GM19438 (cell line): Measurements from ENCODE around the gene C20orf173.

ENCODE experiments used
- ATAC-seq: cut with Tn5 transposase; IDR thresholded peaks from one replicate; pipeline ENCODE4 v1.9.1; 2021; ENCODE audit warnings: low read depth; ENCODE audit not compliant: unreplicated experiment

The C20orf173 gene

GRCh38 chr20:35510951-35511735, 18.3 kb downstream of the C20orf173 start:
- ATAC-seq, result no peak

GRCh38 chr20:35508493-35509218, 20.8 kb downstream of the C20orf173 start:
- ATAC-seq, result no peak

- ATAC-seq, result no peak
These were observed 22.4 kb downstream of the C20orf173 start for GRCh38 chr20:35506872-35507638.

GRCh38 chr20:35506179-35506578, 23.3 kb downstream of the C20orf173 start:
- ATAC-seq, result no peak

GRCh38 chr20:35504751-35505150, 24.7 kb downstream of the C20orf173 start:
- no peak for ATAC-seq

- ATAC-seq, result no peak
These were observed 25.5 kb downstream of the C20orf173 start for GRCh38 chr20:35503841-35504561.

GRCh38 chr20:35503281-35503680, 26.2 kb downstream of the C20orf173 start:
- no peak for ATAC-seq

- peak; percentile 72 for ATAC-seq
These were observed 27.1 kb downstream of the C20orf173 start for GRCh38 chr20:35502352-35502751.

- no peak for ATAC-seq
These were observed 30.2 kb downstream of the C20orf173 start for GRCh38 chr20:35499271-35499670.

GRCh38 chr20:35497780-35498189, 31.7 kb downstream of the C20orf173 start:
- no peak for ATAC-seq

- ATAC-seq, result no peak
These were observed 32.1 kb downstream of the C20orf173 start for GRCh38 chr20:35497320-35497719.

GRCh38 chr20:35496481-35496880, 33.0 kb downstream of the C20orf173 start:
- ATAC-seq, result no peak

- no peak for ATAC-seq
These were observed 37.1 kb downstream of the C20orf173 start for GRCh38 chr20:35492352-35492751.

- ATAC-seq, result no peak
These were observed 37.6 kb downstream of the C20orf173 start for GRCh38 chr20:35491823-35492222.

- ATAC-seq, result peak; percentile 95
These were observed 38.7 kb downstream of the C20orf173 start for GRCh38 chr20:35490736-35491181.

GRCh38 chr20:35489717-35490116, 39.7 kb downstream of the C20orf173 start:
- ATAC-seq, result no peak

- ATAC-seq, result no peak
These were observed 42.0 kb downstream of the C20orf173 start for GRCh38 chr20:35487479-35487878.

- no peak for ATAC-seq
These were observed 49.7 kb downstream of the C20orf173 start for GRCh38 chr20:35479798-35480197.

- ATAC-seq, result no peak
These were observed 50.5 kb downstream of the C20orf173 start for GRCh38 chr20:35478804-35479472.
